ENCODE measurements around the gene ZNF185. TPM values are rescaled to one million over a fixed set of nuclear protein-coding genes. Genes with fewer than 3 reads are reported as not detected.

The ZNF185 gene
- total RNA-seq, 2 donors from 2014 or later = 13.5 to 20.7 TPM

DNA sequence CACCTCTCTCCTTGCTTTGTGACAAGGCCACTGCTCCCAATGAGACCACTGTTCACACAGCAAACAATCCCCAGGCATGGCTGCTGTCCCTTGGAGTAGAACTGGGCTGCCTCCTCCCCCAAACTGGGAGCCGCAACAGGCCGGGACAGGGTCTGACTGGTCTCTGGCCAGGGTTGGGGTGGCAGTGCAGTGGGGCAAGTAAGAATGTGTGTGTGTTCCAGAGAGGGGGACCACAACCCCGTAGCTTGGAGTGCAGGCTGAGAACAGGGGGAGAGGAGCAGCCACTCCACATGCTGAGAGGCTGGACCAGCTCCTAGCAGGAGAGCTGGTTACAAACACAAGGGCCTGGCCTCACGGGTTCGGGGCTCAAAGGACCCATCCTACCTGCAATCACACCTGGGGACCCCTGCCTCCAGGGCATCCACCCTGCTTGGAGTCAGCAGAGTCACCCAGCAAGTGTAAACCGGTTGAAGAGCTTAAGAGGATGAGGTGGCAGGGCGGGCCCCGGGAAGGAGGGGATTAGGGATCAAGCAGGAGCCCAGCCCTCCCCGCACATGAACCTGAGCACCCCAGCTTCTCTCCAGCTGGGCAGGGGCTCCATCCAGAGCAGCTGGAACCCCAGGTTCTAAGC, 3.8 kb upstream of the ZNF185 start:
- peaks cover 5% of the 10 kb centered on the region for H3K27me3 ChIP-seq (ENCODE audit: control insufficient read depth, insufficient read depth, low read length, poor library complexity, severe bottlenecking)
- no peaks in the 10 kb centered on the region for H3K9me3 ChIP-seq (ENCODE audit: control insufficient read depth, low read length)
- H3K4me1 Mint-ChIP-seq = peaks cover 4% of the 10 kb centered on the region
- peaks cover 38% of the 10 kb centered on the region for H3K27me3 Mint-ChIP-seq (ENCODE audit: insufficient read depth)
- no peak overlapping the region for H3K9ac ChIP-seq (ENCODE audit: extremely low read depth, low read length, poor library complexity, severe bottlenecking)
- DNase-seq = peak; percentile 46
- no peak overlapping the region for H3K27ac ChIP-seq (ENCODE audit: low read depth, low read length)
- peaks cover 70% of the 10 kb centered on the region for H3K9me3 Mint-ChIP-seq
- TF ChIP-seq, protein P1, sequence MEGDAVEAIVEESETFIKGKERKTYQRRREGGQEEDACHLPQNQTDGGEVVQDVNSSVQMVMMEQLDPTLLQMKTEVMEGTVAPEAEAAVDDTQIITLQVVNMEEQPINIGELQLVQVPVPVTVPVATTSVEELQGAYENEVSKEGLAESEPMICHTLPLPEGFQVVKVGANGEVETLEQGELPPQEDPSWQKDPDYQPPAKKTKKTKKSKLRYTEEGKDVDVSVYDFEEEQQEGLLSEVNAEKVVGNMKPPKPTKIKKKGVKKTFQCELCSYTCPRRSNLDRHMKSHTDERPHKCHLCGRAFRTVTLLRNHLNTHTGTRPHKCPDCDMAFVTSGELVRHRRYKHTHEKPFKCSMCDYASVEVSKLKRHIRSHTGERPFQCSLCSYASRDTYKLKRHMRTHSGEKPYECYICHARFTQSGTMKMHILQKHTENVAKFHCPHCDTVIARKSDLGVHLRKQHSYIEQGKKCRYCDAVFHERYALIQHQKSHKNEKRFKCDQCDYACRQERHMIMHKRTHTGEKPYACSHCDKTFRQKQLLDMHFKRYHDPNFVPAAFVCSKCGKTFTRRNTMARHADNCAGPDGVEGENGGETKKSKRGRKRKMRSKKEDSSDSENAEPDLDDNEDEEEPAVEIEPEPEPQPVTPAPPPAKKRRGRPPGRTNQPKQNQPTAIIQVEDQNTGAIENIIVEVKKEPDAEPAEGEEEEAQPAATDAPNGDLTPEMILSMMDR (conservative IDR thresholded peaks at IDR 0.05) = no peak
- H3K4me1 ChIP-seq (ENCODE audit: control insufficient read depth, insufficient read depth, low read length) = no peaks in the 10 kb centered on the region
- H3K27ac Mint-ChIP-seq = no peak overlapping the region
- H3K36me3 Mint-ChIP-seq (ENCODE audit: low read depth) = no peaks in the 10 kb centered on the region
- H3K36me3 ChIP-seq (ENCODE audit: control insufficient read depth, insufficient read depth, low read length) = no peaks in the 10 kb centered on the region
- 87 to 100% methylated on average over 1 to 9 of the region's 9 CpGs for WGBS, 2 experiments (ENCODE audit: insufficient coverage in 1 of 2, insufficient read length in 1 of 2)
- no peak overlapping the region for H3K4me3 ChIP-seq (ENCODE audit: low read length)
- H3K4me3 Mint-ChIP-seq = no peak overlapping the region

- H3K4me1 ChIP-seq (ENCODE audit: control insufficient read depth, insufficient read depth, low read length) = no peaks in the 10 kb centered on the region
- 92 to 100% methylated on average over 1 to 3 of the region's 3 CpGs for WGBS, 2 experiments (ENCODE audit: insufficient coverage in 1 of 2, insufficient read length in 1 of 2)
- no peaks in the 10 kb centered on the region for H3K9me3 ChIP-seq (ENCODE audit: control insufficient read depth, low read length)
- H3K4me3 Mint-ChIP-seq = no peak overlapping the region
- H3K4me3 ChIP-seq (ENCODE audit: low read length) = no peak overlapping the region
- no peak overlapping the region for H3K27ac Mint-ChIP-seq
- H3K36me3 Mint-ChIP-seq (ENCODE audit: low read depth) = no peaks in the 10 kb centered on the region
- H3K36me3 ChIP-seq (ENCODE audit: control insufficient read depth, insufficient read depth, low read length) = no peaks in the 10 kb centered on the region
- H3K9ac ChIP-seq (ENCODE audit: extremely low read depth, low read length, poor library complexity, severe bottlenecking) = no peak overlapping the region
- peaks cover 4% of the 10 kb centered on the region for H3K4me1 Mint-ChIP-seq
- no peak overlapping the region for H3K27ac ChIP-seq (ENCODE audit: low read depth, low read length)
- TF ChIP-seq, protein P1 (conservative IDR thresholded peaks at IDR 0.05) = no peak
- peak; percentile 44 for DNase-seq
- H3K27me3 ChIP-seq (ENCODE audit: control insufficient read depth, insufficient read depth, low read length, poor library complexity, severe bottlenecking) = peaks cover 5% of the 10 kb centered on the region
- H3K27me3 Mint-ChIP-seq (ENCODE audit: insufficient read depth) = peaks cover 32% of the 10 kb centered on the region
- H3K9me3 Mint-ChIP-seq = peaks cover 68% of the 10 kb centered on the region
Observed at GRCh38 chrX:152895121-152895520, 2.7 kb upstream of the ZNF185 start.

- TF ChIP-seq, protein P1 (conservative IDR thresholded peaks at IDR 0.05) = no peak
- H3K27ac ChIP-seq (ENCODE audit: low read depth, low read length) = no peak overlapping the region
- no peak overlapping the region for H3K4me3 ChIP-seq (ENCODE audit: low read length)
- no peaks in the 10 kb centered on the region for H3K9me3 ChIP-seq (ENCODE audit: control insufficient read depth, low read length)
- DNase-seq = peak; percentile 41
- Mint-ChIP-seq H3K4me3 (no peak overlapping the region), H3K27ac (no peak overlapping the region), H3K4me1 (peaks cover 4% of the 10 kb centered on the region), H3K36me3 (ENCODE audit: low read depth) (peaks cover 2% of the 10 kb centered on the region), H3K27me3 (ENCODE audit: insufficient read depth) (peaks cover 28% of the 10 kb centered on the region), H3K9me3 (peaks cover 67% of the 10 kb centered on the region)
- no peak overlapping the region for H3K9ac ChIP-seq (ENCODE audit: extremely low read depth, low read length, poor library complexity, severe bottlenecking)
- WGBS, 2 experiments (ENCODE audit: insufficient coverage in 1 of 2, insufficient read length in 1 of 2) = 92% methylated on average over 7 of the region's 8 CpGs; no CpG with 5 or more reads in 1 of the 2 experiments
- no peaks in the 10 kb centered on the region for H3K36me3 ChIP-seq (ENCODE audit: control insufficient read depth, insufficient read depth, low read length)
- H3K4me1 ChIP-seq (ENCODE audit: control insufficient read depth, insufficient read depth, low read length) = no peaks in the 10 kb centered on the region
- no peaks in the 10 kb centered on the region for H3K27me3 ChIP-seq (ENCODE audit: control insufficient read depth, insufficient read depth, low read length, poor library complexity, severe bottlenecking)
Observed at GRCh38 chrX:152895724-152896420, 2.0 kb upstream of the ZNF185 start.

All from endodermal cell (in vitro differentiated cells).